GM12874 (cell line): Measurements from ENCODE around the gene CLEC16A.

Experiments used
- CTCF ChIP-seq: IDR thresholded peaks from 2 replicates; pipeline ENCODE4 v1.5.1; 2011; ENCODE audit warnings: low read depth, mild to moderate bottlenecking, control low read depth, low read length, moderate library complexity; ENCODE audit not compliant: insufficient read depth

The CLEC16A gene

DNA sequence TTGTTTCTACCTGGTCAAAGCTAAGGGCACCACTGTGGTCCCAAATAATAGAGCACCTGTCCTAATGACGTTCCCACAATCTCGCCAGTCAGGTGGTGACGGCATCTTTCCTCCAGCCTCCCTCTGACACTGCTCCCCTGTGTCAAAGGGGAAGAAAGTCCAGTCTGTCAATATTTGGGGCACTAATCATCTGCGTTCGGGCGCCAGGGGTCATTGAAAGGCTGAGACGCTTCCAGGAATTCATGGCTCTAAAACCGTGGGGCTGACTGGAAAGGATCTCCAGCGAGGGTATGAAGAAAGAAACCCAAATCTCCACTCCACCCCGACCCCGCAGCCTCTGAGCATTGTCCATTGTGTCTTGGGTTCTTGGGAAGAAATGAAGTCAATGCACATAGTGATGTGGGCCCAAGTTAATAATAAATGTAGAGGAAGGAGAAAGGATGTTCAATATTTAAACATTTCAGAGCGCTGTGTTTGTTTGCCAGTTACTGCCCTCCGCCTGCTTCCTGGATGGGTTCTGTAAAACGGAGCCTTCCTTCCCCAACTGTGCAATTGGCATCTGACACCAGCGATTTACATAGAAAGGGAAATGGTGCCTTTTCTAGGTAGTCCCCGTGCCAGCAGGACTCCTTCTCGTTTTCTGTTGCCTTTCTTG lies 208.4 kb downstream of the CLEC16A start:
- no peak for TF ChIP-seq CTCF

- TF ChIP-seq CTCF, result no peak
Measured at GRCh38 chr16:11155284-11155806, 211.0 kb downstream of the CLEC16A start.

GRCh38 chr16:11156401-11156800 lies 212.0 kb downstream of the CLEC16A start:
- no peak for TF ChIP-seq CTCF

- no peak for TF ChIP-seq CTCF
Measured at GRCh38 chr16:11157143-11157542, 212.8 kb downstream of the CLEC16A start.

- no peak for TF ChIP-seq CTCF
Measured at GRCh38 chr16:11158018-11158417, 213.7 kb downstream of the CLEC16A start.

DNA sequence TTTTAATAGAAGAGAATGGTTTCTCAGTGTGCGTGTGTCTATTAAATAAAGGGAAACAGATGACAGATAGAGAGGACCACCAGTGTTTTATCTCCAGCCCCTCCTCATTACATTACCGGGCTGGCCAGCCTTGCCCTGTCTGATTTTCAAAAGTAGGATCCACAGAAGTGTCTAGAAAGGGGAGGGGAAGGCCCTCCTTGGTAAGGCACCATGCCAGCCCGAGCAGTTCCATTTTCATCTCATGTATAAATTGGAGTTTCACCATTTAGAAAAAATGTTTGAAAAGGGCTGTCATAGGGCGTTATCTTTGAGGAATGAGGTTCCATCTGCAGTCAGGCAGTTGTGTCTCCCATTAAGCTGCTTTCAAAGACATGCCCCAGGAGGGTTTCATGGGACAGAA lies 214.9 kb downstream of the CLEC16A start:
- TF ChIP-seq CTCF, result no peak

GRCh38 chr16:11160676-11161115 lies 216.3 kb downstream of the CLEC16A start:
- no peak for TF ChIP-seq CTCF

GRCh38 chr16:11161439-11161838 lies 217.1 kb downstream of the CLEC16A start:
- no peak for TF ChIP-seq CTCF
